Activated CD4-positive, alpha-beta T cell treated with anti-CD3 and anti-CD28 coated beads, Interleukin-2, amount 50 U/mL, for 16 hours (primary cell): Measurements from ENCODE around the gene GGCX.
"Not testable (repeated sequence)": the region's sequence is repeated elsewhere in the genome, so short reads cannot be mapped to it uniquely, and the experiment has no call there.

Experiments
- DNase-seq: peaks from one replicate; pipeline ENCODE4 v3.0.0-alpha.2; 2020

Gene GGCX

GRCh38 chr2:85564144-85564563, 2.9 kb upstream of the GGCX start:
- no peak for DNase-seq

GRCh38 chr2:85560812-85561279, 447 bp downstream of the GGCX start:
- DNase-seq, result no peak

- DNase-seq, result not testable (repeated sequence)
These were observed 928 bp downstream of the GGCX start for GRCh38 chr2:85560403-85560726.

- DNase-seq, result no peak
These were observed 3.1 kb downstream of the GGCX start for GRCh38 chr2:85558160-85558559.

- no peak for DNase-seq
These were observed 4.2 kb downstream of the GGCX start for GRCh38 chr2:85557130-85557529.

GRCh38 chr2:85554980-85555612, 6.2 kb downstream of the GGCX start:
- DNase-seq, result no peak

GRCh38 chr2:85553184-85553583, 8.1 kb downstream of the GGCX start:
- no peak for DNase-seq

GRCh38 chr2:85551698-85552678, 9.3 kb downstream of the GGCX start:
- peak; percentile 87 for DNase-seq

GRCh38 chr2:85550486-85550885, 10.8 kb downstream of the GGCX start:
- no peak for DNase-seq

GRCh38 chr2:85549826-85550225, 11.5 kb downstream of the GGCX start:
- no peak for DNase-seq

- DNase-seq, result no peak
These were observed 12.2 kb downstream of the GGCX start for GRCh38 chr2:85549095-85549494.

- no peak for DNase-seq
These were observed 12.7 kb downstream of the GGCX start for GRCh38 chr2:85548608-85548900.

GRCh38 chr2:85547859-85548607, 13.3 kb downstream of the GGCX start:
- DNase-seq, result no peak

GRCh38 chr2:85547089-85547858, 14.0 kb downstream of the GGCX start:
- no peak for DNase-seq

GRCh38 chr2:85545780-85546240, 15.5 kb downstream of the GGCX start:
- DNase-seq, result no peak

GRCh38 chr2:85544915-85545779, 16.1 kb downstream of the GGCX start:
- DNase-seq, result not testable (repeated sequence)

GRCh38 chr2:85544254-85544691, 17.0 kb downstream of the GGCX start:
- DNase-seq, result not testable (repeated sequence)

- DNase-seq, result no peak
These were observed 18.5 kb downstream of the GGCX start for GRCh38 chr2:85542777-85543176.

GRCh38 chr2:85541753-85542457, 19.4 kb downstream of the GGCX start:
- DNase-seq, result no peak

- DNase-seq, result no peak
These were observed 20.0 kb downstream of the GGCX start for GRCh38 chr2:85541262-85541661.

GRCh38 chr2:85540133-85540648, 21.1 kb downstream of the GGCX start:
- DNase-seq, result no peak
